Astrocyte (in vitro differentiated cells and primary cell): Measurements from ENCODE around the gene GNAQ.

Experiments
- CTCF ChIP-seq: IDR thresholded peaks from 2 replicates; pipeline ENCODE4 v1.5.1; 2011; ENCODE audit warnings: low read depth, mild to moderate bottlenecking, inconsistent platforms, low read length, moderate library complexity; ENCODE audit not compliant: insufficient read depth
- EZH2 ChIP-seq: IDR thresholded peaks from 2 replicates; pipeline ENCODE4 v1.6.1; 2012; ENCODE audit warnings: mild to moderate bottlenecking, low read length, inconsistent platforms; ENCODE audit not compliant: insufficient read depth

- TF ChIP-seq EZH2 (no peak), CTCF (no peak)
Measured at GRCh38 chr9:77820293-77820954, 211.2 kb downstream of the GNAQ start.
